Psoas muscle (tissue), 8 donors: ENCODE measurements around the gene ACTRT2. TPM values are rescaled to one million over a fixed set of nuclear protein-coding genes. Genes with fewer than 3 reads are reported as not detected.

Experiments used
- ATAC-seq, 4 donors: fragments of 200-7000 bp; cut with Tn5 transposase; one replicate each; pipeline ENCODE4 v1.9.1; 2020; ENCODE audit warnings: moderate library complexity in 3 of 4, mild to moderate bottlenecking in 2 of 4
- DNase-seq, 2 donors: peaks; one replicate each; pipeline ENCODE4 v3.0.0-alpha.2; 2020
- H3K27ac ChIP-seq: fragments of 200-600 bp; one replicate; pipeline ENCODE4 v1.8.0; 2022
- H3K27me3 ChIP-seq, 3 donors: fragments of 200-600 bp in 1 of 3; one replicate each; pipeline versions ENCODE4 v1.6.1 to v1.8.0; 2013 to 2022; ENCODE audit warnings: low read length in 2 of 3, mild to moderate bottlenecking in 2 of 3, moderate library complexity in 1 of 3; ENCODE audit not compliant: insufficient read depth in 3 of 3
- H3K36me3 ChIP-seq, 2 donors: fragments of 200-600 bp in 1 of 2; one replicate each; pipeline versions ENCODE4 v1.6.1 to v1.8.0; 2013 to 2022; ENCODE audit warnings: low read depth in 1 of 2, mild to moderate bottlenecking in 1 of 2, moderate library complexity in 1 of 2; ENCODE audit not compliant: insufficient read depth in 1 of 2
- H3K4me1 ChIP-seq: fragments of 200-600 bp; one replicate; pipeline ENCODE4 v1.8.0; 2022
- H3K4me3 ChIP-seq: fragments of 200-600 bp; one replicate; pipeline ENCODE4 v1.8.0; 2022; ENCODE audit warnings: mild to moderate bottlenecking
- H3K9me3 ChIP-seq: fragments of 200-600 bp; one replicate; pipeline ENCODE4 v1.8.0; 2022
- WGBS, 3 donors: extraction: QIAGEN DNeasy Blood & Tissue Kit; methylation state at CpG; one replicate each; pipeline versions ENCODE4 v1.1.6 to v1.1.7; 2013; 5-methylcytosine and 5-hydroxymethylcytosine counted together
- intact Hi-C, 2 donors: fragments of 100-400 bp; cut with DNase I; formaldehyde crosslinking; loops; one replicate each; pipeline versions ENCODE4 v1.11.0 to v1.14.2; 2022
- polyA plus RNA-seq, 3 donors: library from polyadenylated mRNA; stranded (reverse); fragments of 200-250 nt; gene quantifications; one replicate each; pipeline ENCODE4 v1.2.3, GENCODE V29; 2013
- total RNA-seq, 4 donors: library from RNA; stranded (reverse); fragmentation: NEBNext Ultra II Directional in 2 of 4; extraction: Animal tissue kit (Norgen Biotek cat#: 25700) in 2 of 4; gene quantifications; one replicate each; pipeline versions ENCODE4 v1.2.1 to v1.2.4, GENCODE V29; 2021 to 2023
- TF ChIP-seq, protein P1 (sequence below): fragments of 200-600 bp; IDR thresholded peaks from one replicate; pipeline ENCODE4 v1.8.0; 2022; ENCODE audit warnings: antibody characterized with exemption
- donor health status: healthy with polysubstance abuse.
- donor health status: DM: no; HTN: no; CAD: no; lungs with moderate emphysema.
- donor health status: Bipolar disorder and iron deficiency.
- donor health status: healthy.
- donor health status: DM: yes; HTN: yes; CAD: no.
- donor health status: DM: no; HTN: no; CAD: no.
- donor health status: DM: no; HTN: no; CAD: no.
- donor health status: DM: yes; HTN: yes; CAD: no.

The ACTRT2 gene
- total and polyA plus RNA-seq, 7 donors, result not detected

- no peak overlapping the region for H3K4me3 ChIP-seq
- TF ChIP-seq, protein P1, sequence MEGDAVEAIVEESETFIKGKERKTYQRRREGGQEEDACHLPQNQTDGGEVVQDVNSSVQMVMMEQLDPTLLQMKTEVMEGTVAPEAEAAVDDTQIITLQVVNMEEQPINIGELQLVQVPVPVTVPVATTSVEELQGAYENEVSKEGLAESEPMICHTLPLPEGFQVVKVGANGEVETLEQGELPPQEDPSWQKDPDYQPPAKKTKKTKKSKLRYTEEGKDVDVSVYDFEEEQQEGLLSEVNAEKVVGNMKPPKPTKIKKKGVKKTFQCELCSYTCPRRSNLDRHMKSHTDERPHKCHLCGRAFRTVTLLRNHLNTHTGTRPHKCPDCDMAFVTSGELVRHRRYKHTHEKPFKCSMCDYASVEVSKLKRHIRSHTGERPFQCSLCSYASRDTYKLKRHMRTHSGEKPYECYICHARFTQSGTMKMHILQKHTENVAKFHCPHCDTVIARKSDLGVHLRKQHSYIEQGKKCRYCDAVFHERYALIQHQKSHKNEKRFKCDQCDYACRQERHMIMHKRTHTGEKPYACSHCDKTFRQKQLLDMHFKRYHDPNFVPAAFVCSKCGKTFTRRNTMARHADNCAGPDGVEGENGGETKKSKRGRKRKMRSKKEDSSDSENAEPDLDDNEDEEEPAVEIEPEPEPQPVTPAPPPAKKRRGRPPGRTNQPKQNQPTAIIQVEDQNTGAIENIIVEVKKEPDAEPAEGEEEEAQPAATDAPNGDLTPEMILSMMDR, result no peak
- no peaks in the 10 kb centered on the region for H3K36me3 ChIP-seq
- no peaks in the 10 kb centered on the region for H3K4me1 ChIP-seq
- no peaks in the 10 kb centered on the region for H3K9me3 ChIP-seq
- ATAC-seq (no peak), DNase-seq (no peak)
- H3K27ac ChIP-seq, result no peak overlapping the region
- intact Hi-C loops, result no loop called here
- peaks cover 0 to 23% (median 4%) of the 10 kb centered on the region in 3 donors for H3K27me3 ChIP-seq
- 93 to 94% (median 93%) methylated on average over 12 of the region's 12 CpGs for WGBS, 3 donors
Observed at GRCh38 chr1:3020263-3020909, 881 bp upstream of the ACTRT2 start.

DNA sequence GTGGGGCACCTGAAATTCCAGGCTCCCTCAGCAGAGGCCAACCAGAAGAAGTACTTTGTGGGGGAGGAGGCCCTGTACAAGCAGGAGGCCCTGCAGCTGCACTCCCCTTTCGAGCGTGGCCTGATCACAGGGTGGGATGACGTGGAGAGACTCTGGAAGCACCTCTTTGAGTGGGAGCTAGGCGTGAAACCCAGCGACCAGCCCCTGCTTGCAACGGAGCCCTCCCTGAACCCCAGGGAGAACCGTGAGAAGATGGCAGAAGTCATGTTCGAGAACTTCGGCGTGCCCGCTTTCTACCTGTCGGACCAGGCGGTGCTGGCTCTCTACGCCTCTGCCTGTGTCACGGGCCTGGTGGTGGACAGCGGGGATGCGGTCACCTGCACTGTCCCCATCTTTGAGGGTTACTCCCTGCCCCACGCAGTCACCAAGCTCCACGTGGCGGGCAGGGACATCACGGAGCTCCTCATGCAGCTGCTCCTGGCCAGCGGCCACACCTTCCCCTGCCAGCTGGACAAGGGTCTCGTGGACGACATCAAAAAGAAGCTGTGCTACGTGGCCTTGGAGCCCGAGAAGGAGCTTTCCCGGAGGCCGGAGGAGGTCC, 634 bp downstream of the ACTRT2 start:
- TF ChIP-seq, protein P1, result no peak
- H3K4me3 ChIP-seq, result no peak overlapping the region
- no peaks in the 10 kb centered on the region for H3K9me3 ChIP-seq
- intact Hi-C loops, result no loop called here
- no peak overlapping the region for H3K27ac ChIP-seq
- DNase-seq (no peak), ATAC-seq (no peak)
- WGBS, 3 donors, result 58 to 63% (median 61%) methylated on average over 28 of the region's 28 CpGs
- H3K27me3 ChIP-seq, result peaks cover 0 to 12% (median 1%) of the 10 kb centered on the region in 3 donors
- H3K4me1 ChIP-seq, result no peaks in the 10 kb centered on the region
- H3K36me3 ChIP-seq, result no peaks in the 10 kb centered on the region

GRCh38 chr1:3022511-3022973, 1.3 kb downstream of the ACTRT2 start:
- DNase-seq, result no peak
- ATAC-seq, result no peak
- Histone ChIP-seq H3K9me3 (no peaks in the 10 kb centered on the region), H3K36me3 (no peaks in the 10 kb centered on the region), H3K4me3 (no peak overlapping the region), H3K27me3 (peaks cover 0 to 7% (median 1%) of the 10 kb centered on the region in 3 donors), H3K4me1 (no peaks in the 10 kb centered on the region), H3K27ac (no peak overlapping the region)
- 86 to 91% (median 87%) methylated on average over 18 of the region's 18 CpGs for WGBS, 3 donors
- intact Hi-C loops, result no loop called here
- TF ChIP-seq, protein P1, result no peak

DNA sequence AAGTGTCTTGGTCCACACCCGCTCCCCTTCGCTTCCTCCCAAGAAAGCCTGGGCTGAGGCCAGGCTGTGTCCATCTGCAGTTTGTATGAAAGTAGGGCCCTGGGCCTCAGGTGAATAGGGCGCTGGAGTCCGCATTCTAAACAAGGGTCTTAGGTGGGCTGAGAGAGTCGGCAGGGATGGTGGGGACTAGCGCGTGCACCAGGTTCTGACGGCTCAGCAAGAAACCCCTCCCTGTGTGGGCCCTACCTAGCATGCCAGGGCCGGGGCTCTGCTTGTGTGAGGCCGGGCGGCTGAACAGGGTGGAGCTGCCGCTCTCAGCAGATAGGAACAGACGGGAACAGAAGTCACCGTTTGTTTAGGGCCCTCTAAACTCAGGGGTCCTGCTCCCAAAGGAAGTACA, 1.7 kb downstream of the ACTRT2 start:
- H3K9me3 ChIP-seq, result no peaks in the 10 kb centered on the region
- DNase-seq (no peak), ATAC-seq (no peak)
- no peak overlapping the region for H3K27ac ChIP-seq
- intact Hi-C loops, result no loop called here
- TF ChIP-seq, protein P1, result no peak
- WGBS, 3 donors, result 67 to 75% (median 74%) methylated on average over 14 of the region's 14 CpGs
- H3K36me3 ChIP-seq, result no peaks in the 10 kb centered on the region
- H3K27me3 ChIP-seq, result peaks cover 0 to 3% (median 1%) of the 10 kb centered on the region in 3 donors
- H3K4me1 ChIP-seq, result no peaks in the 10 kb centered on the region
- H3K4me3 ChIP-seq, result no peak overlapping the region
